ENCODE results near the gene ADCY7. TPM values are rescaled to one million over a fixed set of nuclear protein-coding genes. Genes with fewer than 3 reads are reported as not detected.

The ADCY7 gene
- total and polyA plus RNA-seq, 5 experiments from 2014 or later: 60.1 to 135 (median 72.8) TPM

DNA sequence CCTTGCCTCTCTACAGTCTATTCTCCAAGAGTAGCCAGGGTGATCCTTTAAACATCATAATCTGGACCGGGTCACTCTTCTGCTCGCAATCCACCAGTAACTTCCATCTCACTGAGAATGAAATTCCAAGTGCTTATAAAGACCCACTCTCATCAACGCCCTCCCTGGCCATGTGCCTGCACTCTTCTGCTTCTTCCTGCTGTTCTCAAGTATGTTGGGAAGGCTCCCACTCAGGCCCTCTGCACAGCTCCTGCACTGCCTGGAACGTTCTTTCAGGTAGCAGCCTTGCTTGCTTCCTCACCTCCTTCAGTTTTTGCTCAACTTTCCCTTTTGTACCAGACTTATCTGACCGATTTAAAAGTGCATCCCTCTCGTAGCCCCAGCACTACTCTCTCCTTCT lies 58.0 kb downstream of the ADCY7 start:
- Mint-ChIP-seq H3K4me1 (peaks cover 26 to 46% (median 39%) of the 10 kb centered on the region in 4 donors), H3K27ac (peak overlapping the region; percentile 74 to 94 (median 88)), H3K27me3 (no peaks in the 10 kb centered on the region), H3K4me3 (peak overlapping the region in 2 of 10 donors; percentile 20 to 28), H3K36me3 (peaks cover 0 to 72% (median 7%) of the 10 kb centered on the region in 3 donors), H3K9me3 (no peaks in the 10 kb centered on the region)
- POLR2A ChIA-PET: interaction anchor here (0.6 kb wide), 1 partner anchor 482 kb away, joined by 3 read pairs; no protein-coding TSS in a partner anchor
- DNase-seq: no peak
- ATAC-seq: no peak

- Mint-ChIP-seq H3K4me1 (peaks cover 26 to 59% (median 48%) of the 10 kb centered on the region in 4 donors), H3K9me3 (no peaks in the 10 kb centered on the region), H3K36me3 (peaks cover 0 to 68% (median 6%) of the 10 kb centered on the region in 3 donors), H3K27me3 (no peaks in the 10 kb centered on the region), H3K27ac (peak overlapping the region; percentile 15 to 94 (median 78)), H3K4me3 (peak overlapping the region in 1 of 10 donors; percentile 11)
- DNase-seq (no peak), ATAC-seq (no peak)
- POLR2A ChIA-PET: interaction anchor here (1.4 to 1.9 kb wide), 2 partner anchors 61 to 339 kb away, joined by 7 to 8 read pairs; partner anchors contain the start of gene ADCY7
Observed at GRCh38 chr16:50326264-50326663, 59.9 kb downstream of the ADCY7 start.

- POLR2A ChIA-PET: interaction anchor here (0.6 to 1.9 kb wide), 6 partner anchors 10 to 338 kb away, joined by 4 to 8 read pairs (median 5); partner anchors contain the start of gene ADCY7
- H3K4me3 Mint-ChIP-seq: peak overlapping the region in 8 of 10 donors; percentile 7 to 47 (median 32)
- H3K9me3 Mint-ChIP-seq: no peaks in the 10 kb centered on the region
- peaks cover 0 to 69% (median 6%) of the 10 kb centered on the region in 3 donors for H3K36me3 Mint-ChIP-seq
- ATAC-seq: peak; percentile 86 to 97
- H3K27ac Mint-ChIP-seq: peak overlapping the region; percentile 74 to 94 (median 87)
- H3K4me1 Mint-ChIP-seq: peaks cover 28 to 59% (median 48%) of the 10 kb centered on the region in 4 donors
- no peaks in the 10 kb centered on the region for H3K27me3 Mint-ChIP-seq
- peak in 9 of 10 donors; percentile 46 to 90 (median 75) for DNase-seq
Observed at GRCh38 chr16:50326835-50327465, 60.6 kb downstream of the ADCY7 start.

GRCh38 chr16:50329446-50330189 lies 63.3 kb downstream of the ADCY7 start:
- DNase-seq (no peak), ATAC-seq (no peak)
- peaks cover 5 to 71% (median 21%) of the 10 kb centered on the region in 3 donors for H3K36me3 Mint-ChIP-seq
- H3K9me3 Mint-ChIP-seq: no peaks in the 10 kb centered on the region
- POLR2A ChIA-PET: interaction anchor here (0.6 to 0.8 kb wide), 2 partner anchors 75 to 84 kb away, joined by 3 read pairs; no protein-coding TSS in a partner anchor
- H3K27me3 Mint-ChIP-seq: no peaks in the 10 kb centered on the region
- H3K27ac Mint-ChIP-seq: peak overlapping the region; percentile 27 to 90 (median 67)
- H3K4me3 Mint-ChIP-seq: no peak overlapping the region
- peaks cover 23 to 48% (median 35%) of the 10 kb centered on the region in 4 donors for H3K4me1 Mint-ChIP-seq

GRCh38 chr16:50331570-50331969 lies 65.2 kb downstream of the ADCY7 start:
- H3K9me3 Mint-ChIP-seq: no peaks in the 10 kb centered on the region
- DNase-seq: no peak
- peak overlapping the region in 5 of 10 donors; percentile 19 to 81 (median 53) for H3K27ac Mint-ChIP-seq
- POLR2A ChIA-PET: no interaction called here
- peaks cover 5 to 71% (median 27%) of the 10 kb centered on the region in 3 donors for H3K36me3 Mint-ChIP-seq
- no peak overlapping the region for H3K4me3 Mint-ChIP-seq
- no peaks in the 10 kb centered on the region for H3K27me3 Mint-ChIP-seq
- H3K4me1 Mint-ChIP-seq: peaks cover 19 to 51% (median 32%) of the 10 kb centered on the region in 4 donors
- ATAC-seq: no peak

DNA sequence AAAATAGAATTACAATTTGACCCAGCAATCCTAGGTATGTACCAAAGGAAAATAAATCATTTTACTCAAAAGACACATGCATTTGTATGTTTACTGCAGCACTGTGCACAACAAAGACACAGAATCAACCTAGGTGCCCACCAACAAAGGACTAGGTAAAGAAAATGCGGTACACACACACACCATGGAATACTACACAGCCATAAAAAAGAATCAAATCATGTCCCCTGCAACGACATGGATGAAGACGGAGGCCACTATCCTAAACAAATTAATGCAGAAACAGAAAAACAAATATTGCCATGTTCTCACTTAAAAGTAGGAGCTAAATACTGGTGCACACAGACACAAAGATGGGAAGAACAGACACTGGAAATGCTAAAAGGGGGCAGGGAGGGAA lies 66.2 kb downstream of the ADCY7 start:
- H3K9me3 Mint-ChIP-seq: no peaks in the 10 kb centered on the region
- ATAC-seq: no peak
- peaks cover 5 to 71% (median 27%) of the 10 kb centered on the region in 3 donors for H3K36me3 Mint-ChIP-seq
- H3K4me1 Mint-ChIP-seq: peaks cover 14 to 48% (median 26%) of the 10 kb centered on the region in 4 donors
- no peak for DNase-seq
- no peaks in the 10 kb centered on the region for H3K27me3 Mint-ChIP-seq
- POLR2A ChIA-PET: no interaction called here
- H3K4me3 Mint-ChIP-seq: no peak overlapping the region
- H3K27ac Mint-ChIP-seq: peak overlapping the region in 5 of 10 donors; percentile 11 to 90 (median 30)

DNA sequence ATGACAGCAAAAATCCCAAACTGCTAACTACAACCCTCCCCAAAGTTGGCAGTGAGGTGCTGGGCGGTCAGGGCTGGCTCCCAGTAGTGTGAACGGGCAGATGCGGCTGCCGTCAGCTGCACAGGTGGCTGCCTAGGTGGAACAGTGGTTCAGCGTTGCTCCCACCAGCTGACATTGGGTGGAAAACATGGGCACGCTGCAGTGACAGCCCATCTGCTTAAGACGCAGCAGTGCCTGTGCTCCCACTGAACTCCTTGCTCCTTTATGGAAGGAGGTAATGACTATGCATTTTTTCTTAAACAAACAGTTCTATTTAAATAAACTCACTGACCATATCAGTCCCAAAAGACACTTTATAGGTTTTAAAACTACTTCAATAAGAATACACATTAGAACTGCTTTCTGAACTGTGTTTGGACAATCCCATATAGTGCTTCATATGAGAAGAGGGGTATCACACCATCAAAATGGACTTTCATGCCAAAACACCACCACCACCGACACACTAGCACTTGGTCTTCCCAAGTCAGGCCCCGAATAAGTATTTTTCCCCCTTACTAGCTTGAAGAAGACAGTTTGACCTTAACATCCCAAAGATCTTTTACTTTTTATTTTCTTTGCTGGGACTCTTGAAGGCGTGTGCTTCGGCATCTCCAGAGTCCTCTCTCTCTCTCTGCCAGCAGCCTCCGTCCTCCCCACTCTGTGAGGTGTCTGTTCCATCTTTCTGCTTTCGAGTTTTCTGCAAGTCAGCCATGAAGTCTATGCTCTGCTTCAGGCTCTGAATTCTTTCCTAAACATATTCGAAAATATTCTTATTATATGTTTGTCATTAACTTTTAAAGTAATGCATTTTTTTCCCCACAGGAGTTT lies 68.0 kb downstream of the ADCY7 start:
- no peaks in the 10 kb centered on the region for H3K9me3 Mint-ChIP-seq
- H3K4me1 Mint-ChIP-seq: peaks cover 23 to 51% (median 32%) of the 10 kb centered on the region in 4 donors
- POLR2A ChIA-PET: interaction anchor here (0.6 kb wide), 1 partner anchor 26 kb away, joined by 3 read pairs; no protein-coding TSS in a partner anchor
- DNase-seq (no peak), ATAC-seq (no peak)
- peaks cover 5 to 78% (median 27%) of the 10 kb centered on the region in 3 donors for H3K36me3 Mint-ChIP-seq
- no peaks in the 10 kb centered on the region for H3K27me3 Mint-ChIP-seq
- H3K4me3 Mint-ChIP-seq: peak overlapping the region in 1 of 10 donors; percentile 52
- peak overlapping the region in 7 of 10 donors; percentile 20 to 99 (median 83) for H3K27ac Mint-ChIP-seq

GRCh38 chr16:50335196-50335958 lies 69.0 kb downstream of the ADCY7 start:
- ATAC-seq: peak; percentile 61 to 87
- POLR2A ChIA-PET: no interaction called here
- Mint-ChIP-seq H3K4me3 (peak overlapping the region in 5 of 10 donors; percentile 27 to 72 (median 45)), H3K9me3 (no peaks in the 10 kb centered on the region), H3K36me3 (peaks cover 5 to 74% (median 27%) of the 10 kb centered on the region in 3 donors), H3K27me3 (no peaks in the 10 kb centered on the region), H3K4me1 (peaks cover 21 to 44% (median 25%) of the 10 kb centered on the region in 4 donors), H3K27ac (peak overlapping the region; percentile 2 to 99 (median 82))
- DNase-seq: peak in 6 of 10 donors; percentile 32 to 85 (median 65)

DNA sequence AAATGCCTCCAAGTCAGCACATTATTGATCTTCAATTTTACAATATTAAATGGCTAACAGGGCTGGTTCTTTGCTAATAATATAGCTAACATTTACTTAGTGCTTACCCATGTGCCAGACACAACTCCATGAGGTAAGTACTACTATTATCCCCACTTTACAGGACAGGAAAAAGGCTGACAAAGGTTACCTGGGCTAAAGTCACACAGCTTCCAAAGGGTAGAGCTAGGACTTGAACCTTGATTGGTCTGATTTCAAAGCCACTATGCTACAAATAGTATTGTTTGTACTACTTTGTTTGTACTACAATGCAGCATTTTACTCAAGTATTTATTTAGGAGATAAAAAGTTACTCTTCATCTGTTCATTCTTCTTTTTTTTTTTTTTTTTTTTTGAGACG lies 70.5 kb downstream of the ADCY7 start:
- no peaks in the 10 kb centered on the region for H3K27me3 Mint-ChIP-seq
- peak overlapping the region in 2 of 10 donors; percentile 82 to 86 for H3K4me3 Mint-ChIP-seq
- no peak for ATAC-seq
- H3K4me1 Mint-ChIP-seq: peaks cover 20 to 40% (median 25%) of the 10 kb centered on the region in 4 donors
- POLR2A ChIA-PET: interaction anchor here (0.7 to 0.8 kb wide), 3 partner anchors 10 to 412 kb away, joined by 4 to 5 read pairs (median 4); no protein-coding TSS in a partner anchor
- DNase-seq: no peak
- peak overlapping the region in 7 of 10 donors; percentile 10 to 98 (median 75) for H3K27ac Mint-ChIP-seq
- no peaks in the 10 kb centered on the region for H3K9me3 Mint-ChIP-seq
- peaks cover 5 to 72% (median 23%) of the 10 kb centered on the region in 3 donors for H3K36me3 Mint-ChIP-seq

GRCh38 chr16:50338371-50339231 lies 72.2 kb downstream of the ADCY7 start:
- Mint-ChIP-seq H3K27ac (peak overlapping the region; percentile 10 to 98 (median 76)), H3K36me3 (peaks cover 0 to 71% (median 16%) of the 10 kb centered on the region in 3 donors), H3K9me3 (no peaks in the 10 kb centered on the region), H3K27me3 (no peaks in the 10 kb centered on the region), H3K4me1 (peaks cover 17 to 40% (median 25%) of the 10 kb centered on the region in 4 donors), H3K4me3 (peak overlapping the region in 7 of 10 donors; percentile 8 to 82 (median 61))
- POLR2A ChIA-PET: no interaction called here
- ATAC-seq (peak; percentile 28 to 69), DNase-seq (peak in 4 of 10 donors; percentile 38 to 80 (median 54))

Measured in naive thymus-derived CD8-positive, alpha-beta T cell (primary cell).